Spleen (tissue), 11 donors: Measurements from ENCODE around the gene IQGAP1. TPM values are rescaled to one million over a fixed set of nuclear protein-coding genes. Genes with fewer than 3 reads are reported as not detected.

ENCODE experiments used
- DNase-seq: peaks from one replicate; pipeline ENCODE4 v3.0.0-alpha.2; 2020
- H3K27ac ChIP-seq, 8 donors: fragments of 200-600 bp; sonication (generic) in 7 of 8; 1 replicate in 4 of 8; 2 replicates in 4 of 8; pipeline versions ENCODE4 v1.5.0 to v1.8.0; 2016 to 2021; ENCODE audit warnings: inconsistent platforms in 4 of 8, mild to moderate bottlenecking in 4 of 8, moderate library complexity in 1 of 8
- H3K27me3 ChIP-seq, 7 donors: fragments of 200-600 bp; sonication (generic) in 6 of 7; replicated peaks in 1 of 7; 1 replicate in 4 of 7; 2 replicates in 3 of 7; pipeline versions ENCODE4 v1.5.0 to v1.8.0; 2016 to 2021; ENCODE audit warnings: inconsistent platforms in 3 of 7, mild to moderate bottlenecking in 1 of 7
- H3K36me3 ChIP-seq, 6 donors: fragments of 200-600 bp; sonication (generic) in 5 of 6; 1 replicate in 4 of 6; 2 replicates in 2 of 6; pipeline versions ENCODE4 v1.5.0 to v1.8.0; 2016 to 2021; ENCODE audit warnings: inconsistent platforms in 2 of 6
- H3K4me1 ChIP-seq, 6 donors: fragments of 200-600 bp; sonication (generic) in 5 of 6; 1 replicate in 3 of 6; 2 replicates in 3 of 6; pipeline versions ENCODE4 v1.5.0 to v1.8.0; 2016 to 2021; ENCODE audit warnings: inconsistent platforms in 3 of 6
- H3K4me3 ChIP-seq, 8 donors: fragments of 200-600 bp; sonication (generic) in 7 of 8; 1 replicate in 4 of 8; 2 replicates in 4 of 8; pipeline versions ENCODE4 v1.5.0 to v1.8.0; 2016 to 2021; ENCODE audit warnings: inconsistent platforms in 4 of 8, mild to moderate bottlenecking in 4 of 8, moderate library complexity in 2 of 8
- H3K9me3 ChIP-seq, 8 donors: fragments of 200-600 bp; sonication (generic) in 7 of 8; 1 replicate in 4 of 8; 2 replicates in 4 of 8; pipeline versions ENCODE4 v1.5.0 to v1.8.0; 2016 to 2021; ENCODE audit warnings: inconsistent platforms in 4 of 8
- POLR2A ChIP-seq, 3 donors: fragments of 450-650 bp; IDR thresholded peaks; one replicate each; pipeline ENCODE4 v1.5.1; 2017; ENCODE audit warnings: antibody characterized with exemption in 3 of 3, mild to moderate bottlenecking in 1 of 3
- POLR2AphosphoS5 ChIP-seq, 3 donors: sonication (generic); formaldehyde crosslinking; IDR thresholded peaks; one replicate each; pipeline ENCODE4 v1.5.1; 2017; ENCODE audit warnings: antibody characterized with exemption in 3 of 3
- WGBS, 5 donors: extraction: QIAGEN DNeasy Blood & Tissue Kit in 3 of 5; methylation state at CpG; one replicate each; pipeline versions ENCODE4 v1.1.5 to v1.1.7; 2013 to 2018; 5-methylcytosine and 5-hydroxymethylcytosine counted together
- intact Hi-C: fragments of 100-400 bp; cut with DNase I; formaldehyde crosslinking; loops from one replicate; pipeline ENCODE4 v1.15.0; 2023; ENCODE audit warnings: low total_unique reads
- polyA plus RNA-seq, 3 donors: library from polyadenylated mRNA; stranded (reverse); fragments of 200-250 nt; gene quantifications; one replicate each; pipeline ENCODE4 v1.2.1, GENCODE V29; 2013
- total RNA-seq, 7 donors: library from RNA; depleted of rRNA in 3 of 7; stranded (reverse); fragments of >200 nt in 3 of 7; fragmentation: NEBNext Ultra II Directional in 4 of 7; extraction: Animal tissue kit (Norgen Biotek cat#: 25700) in 4 of 7; gene quantifications; one replicate each; pipeline versions ENCODE4 v1.1.0 to v1.2.1, GENCODE V29; 2016 to 2021
- TF ChIP-seq, protein P1 (sequence below), 11 experiments: fragments of 200-600 bp in 7 of 11; fragments of 450-650 bp in 4 of 11; sonication (generic) in 4 of 11; IDR thresholded peaks in 8 of 11; conservative IDR thresholded peaks in 3 of 11; 1 replicate in 7 of 11; 2 replicates in 4 of 11; pipeline versions ENCODE4 v1.4.0 to v1.8.0; 2016 to 2021; ENCODE audit warnings: antibody characterized with exemption in 11 of 11, inconsistent platforms in 4 of 11, mild to moderate bottlenecking in 1 of 11
- donor health status: healthy with polysubstance abuse.
- donor health status: DM: no; HTN: no; CAD: no; lungs with moderate emphysema.
- donor health status: DM: no; HTN: no; CAD: no.
- donor health status: Bipolar disorder and iron deficiency.
- donor health status: healthy.
- donor health status: DM: no; HTN: no; CAD: no.
- donor health status: DM: yes; HTN: yes; CAD: no.

IQGAP1 gene
- total and polyA plus RNA-seq, 10 donors, result 48.1 to 282 (median 219) TPM

DNA sequence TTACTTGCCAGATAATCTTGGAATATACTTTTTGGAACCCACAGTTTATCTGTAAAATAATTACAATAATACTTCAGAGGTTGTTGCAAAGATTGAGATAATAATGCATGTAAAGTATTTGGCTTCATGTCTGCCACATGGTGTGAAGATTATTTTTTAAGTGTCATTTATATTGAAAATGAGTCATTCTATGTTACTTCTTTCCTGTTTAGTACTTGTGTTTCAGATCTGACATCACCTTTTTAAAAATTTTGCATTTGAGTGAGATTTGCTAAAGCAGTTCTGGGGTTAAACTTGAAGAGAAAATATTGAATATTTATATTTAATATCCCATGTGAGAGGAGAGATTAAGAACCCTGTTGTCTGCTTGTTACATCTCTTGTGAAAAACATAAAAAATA is 31.2 kb downstream of the IQGAP1 start:
- Histone ChIP-seq H3K9me3 (no peaks in the 10 kb centered on the region), H3K27me3 (no peaks in the 10 kb centered on the region), H3K36me3 (peaks cover 0 to 7% (median 0%) of the 10 kb centered on the region in 6 donors), H3K4me1 (peaks cover 45 to 90% (median 76%) of the 10 kb centered on the region in 6 donors), H3K4me3 (no peak overlapping the region), H3K27ac (peak overlapping the region in 3 of 8 donors; percentile 24 to 60 (median 30))
- no peak for DNase-seq
- intact Hi-C loops, result loop anchor here (10.0 kb wide), 1 partner anchor 54 kb away; no protein-coding TSS in a partner anchor
- TF ChIP-seq, protein P1, sequence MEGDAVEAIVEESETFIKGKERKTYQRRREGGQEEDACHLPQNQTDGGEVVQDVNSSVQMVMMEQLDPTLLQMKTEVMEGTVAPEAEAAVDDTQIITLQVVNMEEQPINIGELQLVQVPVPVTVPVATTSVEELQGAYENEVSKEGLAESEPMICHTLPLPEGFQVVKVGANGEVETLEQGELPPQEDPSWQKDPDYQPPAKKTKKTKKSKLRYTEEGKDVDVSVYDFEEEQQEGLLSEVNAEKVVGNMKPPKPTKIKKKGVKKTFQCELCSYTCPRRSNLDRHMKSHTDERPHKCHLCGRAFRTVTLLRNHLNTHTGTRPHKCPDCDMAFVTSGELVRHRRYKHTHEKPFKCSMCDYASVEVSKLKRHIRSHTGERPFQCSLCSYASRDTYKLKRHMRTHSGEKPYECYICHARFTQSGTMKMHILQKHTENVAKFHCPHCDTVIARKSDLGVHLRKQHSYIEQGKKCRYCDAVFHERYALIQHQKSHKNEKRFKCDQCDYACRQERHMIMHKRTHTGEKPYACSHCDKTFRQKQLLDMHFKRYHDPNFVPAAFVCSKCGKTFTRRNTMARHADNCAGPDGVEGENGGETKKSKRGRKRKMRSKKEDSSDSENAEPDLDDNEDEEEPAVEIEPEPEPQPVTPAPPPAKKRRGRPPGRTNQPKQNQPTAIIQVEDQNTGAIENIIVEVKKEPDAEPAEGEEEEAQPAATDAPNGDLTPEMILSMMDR (IDR thresholded peaks at IDR 0.05 in 8 of 11, conservative IDR thresholded peaks at IDR 0.05 in 3 of 11), result no peak
- TF ChIP-seq POLR2AphosphoS5 (IDR thresholded peaks at IDR 0.05) (no peak), POLR2A (IDR thresholded peaks at IDR 0.05) (no peak)

DNA sequence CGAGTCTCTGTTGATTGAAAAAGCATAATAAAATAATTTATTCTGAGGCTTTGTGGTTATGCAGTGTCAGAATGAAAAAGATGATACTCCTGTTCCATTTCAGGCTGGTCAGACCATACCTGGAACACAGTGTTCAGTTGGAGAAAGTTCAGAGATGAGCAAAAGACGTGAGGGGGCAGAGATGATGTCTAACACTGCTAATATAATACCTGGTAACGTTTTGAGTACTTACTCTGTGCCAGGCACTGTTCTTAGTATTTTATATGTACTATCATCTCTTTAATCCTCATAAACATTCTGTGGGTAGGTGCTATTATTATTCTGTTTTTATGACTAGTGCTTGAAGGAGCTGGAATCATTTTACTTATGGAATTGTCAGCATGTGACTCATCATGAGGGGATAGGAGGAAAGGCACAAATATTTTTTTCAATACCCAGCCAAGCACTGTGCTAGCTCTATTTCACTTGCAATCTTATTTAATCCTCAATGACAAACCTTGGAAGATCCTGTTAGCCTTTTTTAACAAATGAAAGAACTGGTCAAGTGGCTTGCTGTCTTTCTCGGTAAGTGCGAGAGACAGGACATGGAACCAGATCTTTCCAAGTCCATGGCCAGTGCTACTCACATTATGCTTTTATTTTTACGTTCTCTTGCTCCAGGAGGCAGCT is 31.8 kb downstream of the IQGAP1 start:
- Histone ChIP-seq H3K4me3 (no peak overlapping the region), H3K4me1 (peaks cover 40 to 90% (median 75%) of the 10 kb centered on the region in 6 donors), H3K36me3 (peaks cover 0 to 7% (median 0%) of the 10 kb centered on the region in 6 donors), H3K27me3 (no peaks in the 10 kb centered on the region), H3K27ac (peak overlapping the region in 2 of 8 donors; percentile 24 to 30), H3K9me3 (no peaks in the 10 kb centered on the region)
- intact Hi-C loops, result loop anchor here (10.0 kb wide), 1 partner anchor 55 kb away; no protein-coding TSS in a partner anchor
- no peak for DNase-seq
- no peak for TF ChIP-seq POLR2A (IDR thresholded peaks at IDR 0.05)
- TF ChIP-seq, protein P1 (IDR thresholded peaks at IDR 0.05 in 8 of 11, conservative IDR thresholded peaks at IDR 0.05 in 3 of 11), result no peak
- no peak for TF ChIP-seq POLR2AphosphoS5 (IDR thresholded peaks at IDR 0.05)
- 54 to 79% (median 73%) methylated on average over 6 of the region's 6 CpGs for WGBS, 5 donors

DNA sequence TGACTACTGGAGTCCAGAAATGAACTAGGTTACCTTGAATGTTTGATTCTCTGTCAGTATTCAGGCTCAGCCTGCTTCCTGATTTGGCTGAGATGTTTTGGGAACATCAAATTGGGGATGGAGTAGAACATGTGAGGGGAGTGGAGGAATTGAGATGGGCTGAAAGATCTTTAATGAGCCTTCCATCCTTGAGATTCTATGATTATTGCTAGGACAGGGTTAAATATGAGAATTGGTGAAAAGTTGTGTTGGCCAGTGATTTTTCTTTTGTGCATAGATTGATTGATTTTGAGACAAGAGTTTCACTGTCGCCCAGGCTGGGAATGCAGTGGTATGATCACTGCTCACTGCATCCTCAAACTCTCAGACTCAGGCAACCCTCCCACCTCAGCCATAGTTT is 32.4 kb downstream of the IQGAP1 start:
- H3K4me3 ChIP-seq, result no peak overlapping the region
- intact Hi-C loops, result no loop called here

DNA sequence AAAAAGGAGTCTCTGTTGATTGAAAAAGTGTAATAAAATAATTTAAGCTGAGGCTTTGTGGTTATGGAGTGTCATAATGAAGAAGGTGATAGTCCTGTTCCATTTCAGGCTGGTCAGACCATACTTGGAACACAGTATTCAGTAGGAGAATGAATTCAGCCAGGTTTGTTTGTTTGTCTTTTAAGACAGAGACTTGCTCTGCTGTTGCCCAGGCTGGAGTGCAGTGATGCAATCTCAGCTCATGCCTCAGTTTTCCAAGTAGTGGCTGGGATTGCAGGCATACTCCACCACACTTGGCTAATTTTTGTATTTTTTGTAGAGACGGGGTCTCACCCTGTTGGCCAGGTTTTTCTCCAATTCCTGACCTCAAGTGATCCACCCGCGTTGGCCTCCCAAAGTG is 33.5 kb downstream of the IQGAP1 start:
- peaks cover 35 to 86% (median 74%) of the 10 kb centered on the region in 6 donors for H3K4me1 ChIP-seq

More for the DNA sequence above, 32.4 kb downstream of the IQGAP1 start:
- DNase-seq, result no peak
- Histone ChIP-seq H3K27ac (peak overlapping the region in 2 of 8 donors; percentile 24 to 30), H3K36me3 (peaks cover 0 to 7% (median 0%) of the 10 kb centered on the region in 6 donors), H3K4me1 (peaks cover 39 to 90% (median 73%) of the 10 kb centered on the region in 6 donors), H3K9me3 (no peaks in the 10 kb centered on the region), H3K27me3 (no peaks in the 10 kb centered on the region)
- 81 to 100% (median 94%) methylated on average over 1 of the region's 1 CpG for WGBS, 5 donors
- TF ChIP-seq POLR2A (IDR thresholded peaks at IDR 0.05) (no peak), POLR2AphosphoS5 (IDR thresholded peaks at IDR 0.05) (no peak)
- TF ChIP-seq, protein P1 (IDR thresholded peaks at IDR 0.05 in 8 of 11, conservative IDR thresholded peaks at IDR 0.05 in 3 of 11), result no peak

More for the DNA sequence above, 33.5 kb downstream of the IQGAP1 start:
- intact Hi-C loops, result no loop called here
- TF ChIP-seq, protein P1 (IDR thresholded peaks at IDR 0.05 in 8 of 11, conservative IDR thresholded peaks at IDR 0.05 in 3 of 11), result no peak
- no peak for TF ChIP-seq POLR2AphosphoS5 (IDR thresholded peaks at IDR 0.05)
- no peak for TF ChIP-seq POLR2A (IDR thresholded peaks at IDR 0.05)
- Histone ChIP-seq H3K9me3 (no peaks in the 10 kb centered on the region), H3K36me3 (peaks cover 0 to 10% (median 3%) of the 10 kb centered on the region in 6 donors), H3K4me3 (no peak overlapping the region), H3K27ac (no peak overlapping the region), H3K27me3 (no peaks in the 10 kb centered on the region)
- DNase-seq, result no peak
- 90 to 98% (median 94%) methylated on average over 3 of the region's 3 CpGs for whole genome bisulfite sequencing, 5 donors
